ENCODE data around the gene BAK1.
"Not testable (repeated sequence)": the region's sequence is repeated elsewhere in the genome, so short reads cannot be mapped to it uniquely, and the experiment has no call there.

Gene BAK1

GRCh38 chr6:33557376-33557775 lies 22.7 kb downstream of the BAK1 start:
- Histone ChIP-seq H3K27me3 (replicated peaks; ENCODE audit: control insufficient read depth, insufficient read depth, low read length) (no peaks in the 10 kb centered on the region), H3K36me3 (ENCODE audit: control insufficient read depth, insufficient read depth, low read length) (no peaks in the 10 kb centered on the region), H3K4me3 (replicated peaks; ENCODE audit: low read depth, low read length) (no peak overlapping the region)
- TF ChIP-seq CTCF (IDR thresholded peaks at IDR 0.05; ENCODE audit: insufficient read depth, low read length, poor library complexity, severe bottlenecking): no peak
- no peak for DNase-seq (ENCODE audit: extremely low read depth, insufficient read length)

DNA sequence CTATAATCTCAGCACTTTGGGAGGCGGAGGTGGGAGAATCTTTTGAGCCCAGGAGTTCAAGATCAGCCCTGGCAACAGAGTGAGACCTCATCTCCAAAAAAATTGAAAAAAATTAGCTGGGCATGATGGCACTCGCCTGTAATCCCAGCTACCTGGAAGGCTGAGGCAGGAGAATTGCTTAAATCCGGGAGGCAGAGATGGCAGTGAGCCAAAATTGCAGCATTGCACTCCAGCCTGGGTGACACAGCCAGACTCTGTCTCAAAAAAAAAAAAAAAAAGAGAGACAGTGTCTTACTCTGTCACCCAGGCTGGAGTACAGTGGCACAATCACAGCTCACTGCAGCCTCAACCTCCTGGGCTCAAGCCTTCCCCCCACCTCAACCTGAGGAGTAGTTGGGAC lies 27.2 kb downstream of the BAK1 start:
- H3K27me3 ChIP-seq (replicated peaks; ENCODE audit: control insufficient read depth, insufficient read depth, low read length); H3K4me3 ChIP-seq (replicated peaks; ENCODE audit: low read depth, low read length); H3K36me3 ChIP-seq (ENCODE audit: control insufficient read depth, insufficient read depth, low read length); DNase-seq (ENCODE audit: extremely low read depth, insufficient read length): not testable (repeated sequence)

DNA sequence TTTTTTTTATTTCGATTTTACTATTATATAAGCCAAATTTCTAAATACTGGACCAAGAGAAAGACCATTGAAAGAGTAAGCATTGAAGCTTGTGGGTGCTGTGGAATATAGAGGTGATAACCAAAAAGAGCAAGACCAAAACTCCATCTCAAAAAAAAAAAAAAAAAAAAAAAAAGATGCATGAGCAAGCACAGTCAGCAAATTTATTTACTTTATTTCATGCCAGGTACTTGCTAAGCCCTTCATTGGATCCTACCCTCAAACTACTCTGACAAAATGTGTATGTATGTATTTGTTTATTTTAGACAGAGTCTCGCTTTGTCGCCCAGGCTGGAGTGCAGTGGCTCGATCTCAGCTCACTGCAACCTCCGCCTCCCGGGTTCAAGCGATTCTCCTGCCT lies 27.8 kb downstream of the BAK1 start:
- H3K4me3 ChIP-seq (replicated peaks; ENCODE audit: low read depth, low read length): no peak overlapping the region
- DNase-seq (ENCODE audit: extremely low read depth, insufficient read length): no peak
- H3K27me3 ChIP-seq (replicated peaks; ENCODE audit: control insufficient read depth, insufficient read depth, low read length): no peaks in the 10 kb centered on the region
- no peak for TF ChIP-seq CTCF (IDR thresholded peaks at IDR 0.05; ENCODE audit: insufficient read depth, low read length, poor library complexity, severe bottlenecking)
- H3K36me3 ChIP-seq (ENCODE audit: control insufficient read depth, insufficient read depth, low read length): no peaks in the 10 kb centered on the region

DNA sequence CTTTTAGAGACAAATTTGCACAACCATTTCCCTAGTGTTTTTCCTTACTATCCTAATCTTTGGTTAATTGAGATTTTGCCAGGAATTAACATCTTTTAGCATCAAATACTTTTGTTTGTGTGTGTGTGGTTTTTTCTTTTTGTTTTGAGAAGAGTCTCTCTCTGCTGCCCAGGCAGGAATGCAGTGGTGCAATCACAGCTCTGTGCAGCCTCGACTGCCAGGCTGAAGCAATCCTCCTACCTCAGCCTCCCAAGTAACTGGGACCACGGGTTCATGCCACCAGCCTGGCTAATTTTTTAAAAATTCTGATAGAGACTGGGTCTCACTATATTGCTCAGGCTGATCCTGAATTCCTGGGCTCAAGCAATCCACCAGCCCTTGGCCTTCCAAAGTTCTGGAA lies 28.5 kb downstream of the BAK1 start:
- H3K36me3 ChIP-seq (ENCODE audit: control insufficient read depth, insufficient read depth, low read length): no peaks in the 10 kb centered on the region
- no peak overlapping the region for H3K4me3 ChIP-seq (replicated peaks; ENCODE audit: low read depth, low read length)
- no peaks in the 10 kb centered on the region for H3K27me3 ChIP-seq (replicated peaks; ENCODE audit: control insufficient read depth, insufficient read depth, low read length)
- no peak for DNase-seq (ENCODE audit: extremely low read depth, insufficient read length)
- TF ChIP-seq CTCF (IDR thresholded peaks at IDR 0.05; ENCODE audit: insufficient read depth, low read length, poor library complexity, severe bottlenecking): no peak

- no peak for TF ChIP-seq CTCF (IDR thresholded peaks at IDR 0.05; ENCODE audit: insufficient read depth, low read length, poor library complexity, severe bottlenecking)
- Histone ChIP-seq H3K27me3 (replicated peaks; ENCODE audit: control insufficient read depth, insufficient read depth, low read length) (no peaks in the 10 kb centered on the region), H3K4me3 (replicated peaks; ENCODE audit: low read depth, low read length) (no peak overlapping the region), H3K36me3 (ENCODE audit: control insufficient read depth, insufficient read depth, low read length) (no peaks in the 10 kb centered on the region)
- no peak for DNase-seq (ENCODE audit: extremely low read depth, insufficient read length)
Measured at GRCh38 chr6:33549896-33550295, 30.2 kb downstream of the BAK1 start.

- no peak overlapping the region for H3K4me3 ChIP-seq (replicated peaks; ENCODE audit: low read depth, low read length)
- H3K27me3 ChIP-seq (replicated peaks; ENCODE audit: control insufficient read depth, insufficient read depth, low read length): no peaks in the 10 kb centered on the region
- H3K36me3 ChIP-seq (ENCODE audit: control insufficient read depth, insufficient read depth, low read length): no peaks in the 10 kb centered on the region
- DNase-seq (ENCODE audit: extremely low read depth, insufficient read length): no peak
- no peak for TF ChIP-seq CTCF (IDR thresholded peaks at IDR 0.05; ENCODE audit: insufficient read depth, low read length, poor library complexity, severe bottlenecking)
Measured at GRCh38 chr6:33549196-33549595, 30.9 kb downstream of the BAK1 start.
